Inflammatory macrophage (primary cell): ENCODE results near the gene RAB11A.
A peak's percentile ranks its signal among the peaks of the same experiment; 100 is the strongest.

Experiments
- DNase-seq, 2 donors: peaks; one replicate each; pipeline ENCODE4 v3.0.0-alpha.2; 2020 to 2022

RAB11A gene

DNA sequence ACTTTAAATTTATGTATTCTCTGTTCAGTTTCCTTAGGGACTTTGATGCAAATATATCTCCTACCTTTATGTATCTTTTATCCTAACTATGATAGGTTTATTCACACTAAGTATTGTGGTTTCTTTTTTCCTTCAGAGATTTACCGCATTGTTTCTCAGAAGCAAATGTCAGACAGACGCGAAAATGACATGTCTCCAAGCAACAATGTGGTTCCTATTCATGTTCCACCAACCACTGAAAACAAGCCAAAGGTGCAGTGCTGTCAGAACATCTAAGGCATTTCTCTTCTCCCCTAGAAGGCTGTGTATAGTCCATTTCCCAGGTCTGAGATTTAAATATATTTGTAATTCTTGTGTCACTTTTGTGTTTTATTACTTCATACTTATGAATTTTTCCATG is 18.3 kb downstream of the RAB11A start:
- DNase-seq = no peak

DNA sequence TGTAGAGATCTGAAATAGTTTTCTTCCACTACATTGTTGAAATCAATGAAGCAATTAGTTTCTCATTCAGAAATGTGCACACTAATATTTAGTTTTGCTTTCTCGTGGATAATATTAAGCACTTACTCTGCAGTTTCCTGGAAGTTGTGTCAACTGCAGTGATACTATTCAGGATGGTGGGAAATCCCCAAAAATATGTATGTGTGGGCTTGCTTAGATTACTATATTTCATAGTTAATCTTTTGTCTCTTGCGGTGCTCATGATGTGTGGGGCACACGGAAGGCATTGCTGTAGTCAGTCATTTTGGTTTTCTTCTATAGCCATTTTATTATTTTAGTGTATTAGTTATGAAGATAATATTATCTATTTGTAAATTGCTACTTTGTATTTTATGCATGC is 19.7 kb downstream of the RAB11A start:
- DNase-seq = no peak

DNA sequence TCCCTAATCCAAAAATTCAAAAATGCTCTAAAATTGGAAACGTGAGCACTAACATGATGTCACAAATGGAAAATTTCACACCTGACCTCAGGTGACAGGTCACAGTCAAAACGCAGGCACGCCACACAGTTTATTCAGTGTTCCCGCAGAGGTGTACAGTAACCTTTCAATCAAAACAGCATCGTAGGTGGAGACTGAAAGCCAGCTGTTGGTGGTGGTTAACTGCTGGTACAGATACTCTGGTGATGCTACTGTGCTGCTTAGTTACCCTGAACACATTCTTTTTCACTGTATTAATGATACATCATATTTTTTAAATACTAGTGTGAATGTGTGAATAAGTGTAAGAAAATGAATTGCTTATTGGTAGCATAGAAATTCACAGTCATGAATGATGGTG is 23.8 kb downstream of the RAB11A start:
- no peak for DNase-seq

DNA sequence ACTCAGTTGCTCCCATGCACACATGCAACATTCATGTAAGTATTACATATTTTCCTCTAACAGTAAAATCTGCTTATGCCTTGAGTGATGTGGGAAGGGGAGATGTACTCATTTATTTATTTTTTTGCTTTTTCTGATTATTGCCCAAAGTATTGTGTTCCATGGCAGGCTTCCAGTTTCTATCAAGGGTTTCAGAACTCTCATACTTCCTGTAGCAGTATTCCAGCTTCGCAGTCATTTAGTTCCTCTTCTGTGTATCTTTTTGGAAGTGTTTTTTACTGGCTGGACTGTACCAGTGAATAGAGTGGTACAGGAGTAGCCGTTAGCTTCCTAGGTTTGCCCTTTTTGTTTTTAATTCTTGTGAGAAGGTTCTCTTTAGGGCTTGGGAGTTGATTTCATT is 26.9 kb downstream of the RAB11A start:
- DNase-seq = no peak

DNA sequence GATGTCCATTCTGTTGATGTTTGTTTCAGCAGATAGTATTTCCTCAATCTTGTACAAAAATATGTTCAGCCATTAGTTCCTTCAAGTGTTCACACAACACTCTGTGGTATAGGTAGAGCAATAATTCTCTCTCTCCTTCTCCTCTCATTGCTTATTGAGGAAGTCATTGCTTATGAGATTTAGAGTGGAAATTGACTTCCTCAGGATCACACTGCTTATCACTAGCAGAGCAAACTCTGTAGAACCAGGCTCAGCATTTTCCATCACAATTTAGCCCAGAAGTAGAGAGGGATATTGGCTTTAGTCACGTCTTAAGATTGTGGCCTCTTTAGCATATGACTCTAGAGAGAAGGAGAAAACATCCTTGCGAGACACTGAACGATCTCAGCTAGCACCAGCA is 31.2 kb downstream of the RAB11A start:
- peak; percentile 5 to 48 for DNase-seq

DNA sequence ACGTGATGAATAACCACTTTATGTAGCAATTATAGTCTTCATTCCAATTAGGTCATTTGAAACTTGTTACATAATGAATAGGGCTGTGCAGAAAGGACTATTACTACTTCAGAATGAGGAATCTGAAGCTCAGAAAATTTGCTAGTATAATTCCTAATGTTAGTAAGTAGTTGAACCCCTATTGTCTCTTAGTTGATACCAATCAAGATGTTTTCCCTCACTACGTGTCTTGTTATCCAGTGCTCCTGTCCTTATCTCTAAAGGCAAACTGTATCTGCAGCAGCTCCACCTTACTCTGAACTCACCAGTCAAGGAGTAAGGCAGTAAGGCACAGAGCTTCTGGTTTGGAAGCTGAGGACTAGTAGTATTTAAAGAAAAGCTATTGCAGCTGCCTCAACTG is 32.0 kb downstream of the RAB11A start:
- DNase-seq = peak in 1 of 2 donors; percentile 30

DNA sequence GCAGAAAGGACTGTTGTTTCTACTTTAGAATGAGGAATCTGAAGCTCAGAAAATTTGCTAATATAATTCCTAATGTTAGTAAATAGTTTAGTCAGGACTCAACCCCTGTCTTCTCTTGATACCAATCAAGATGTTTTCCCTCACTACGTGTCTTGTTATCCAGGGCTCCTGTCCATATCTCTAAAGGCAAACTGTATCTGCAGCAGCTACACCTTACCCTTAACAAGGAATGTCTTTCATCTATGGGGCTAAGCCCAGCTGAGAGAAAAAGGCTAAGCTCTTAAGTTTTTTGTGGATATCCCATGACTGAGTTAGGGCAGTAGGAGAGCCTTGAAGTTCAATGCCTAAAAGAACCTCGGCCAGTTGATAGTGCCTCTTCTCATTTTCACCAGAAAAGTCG is 32.5 kb downstream of the RAB11A start:
- DNase-seq = no peak

DNA sequence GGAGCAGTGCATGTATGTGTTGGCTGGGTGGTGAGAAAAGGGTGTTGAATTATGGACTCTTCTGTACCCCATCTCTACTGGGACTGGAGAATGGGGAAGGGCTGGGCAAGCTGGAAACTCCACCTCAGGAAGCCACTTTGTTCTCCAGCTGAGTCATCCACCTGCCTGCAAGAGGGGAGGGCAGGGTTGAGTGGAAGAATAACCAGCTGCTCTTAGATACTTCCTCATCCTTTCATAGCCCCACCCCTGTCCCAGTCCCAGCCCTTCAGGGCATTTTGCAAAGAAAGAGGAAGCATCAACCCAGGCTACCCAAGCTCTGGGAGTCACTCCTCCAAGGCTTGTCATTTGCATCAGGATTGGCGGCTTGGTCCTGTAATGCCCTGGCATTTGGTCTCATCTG is 33.1 kb downstream of the RAB11A start:
- peak; percentile 89 to 93 for DNase-seq

DNA sequence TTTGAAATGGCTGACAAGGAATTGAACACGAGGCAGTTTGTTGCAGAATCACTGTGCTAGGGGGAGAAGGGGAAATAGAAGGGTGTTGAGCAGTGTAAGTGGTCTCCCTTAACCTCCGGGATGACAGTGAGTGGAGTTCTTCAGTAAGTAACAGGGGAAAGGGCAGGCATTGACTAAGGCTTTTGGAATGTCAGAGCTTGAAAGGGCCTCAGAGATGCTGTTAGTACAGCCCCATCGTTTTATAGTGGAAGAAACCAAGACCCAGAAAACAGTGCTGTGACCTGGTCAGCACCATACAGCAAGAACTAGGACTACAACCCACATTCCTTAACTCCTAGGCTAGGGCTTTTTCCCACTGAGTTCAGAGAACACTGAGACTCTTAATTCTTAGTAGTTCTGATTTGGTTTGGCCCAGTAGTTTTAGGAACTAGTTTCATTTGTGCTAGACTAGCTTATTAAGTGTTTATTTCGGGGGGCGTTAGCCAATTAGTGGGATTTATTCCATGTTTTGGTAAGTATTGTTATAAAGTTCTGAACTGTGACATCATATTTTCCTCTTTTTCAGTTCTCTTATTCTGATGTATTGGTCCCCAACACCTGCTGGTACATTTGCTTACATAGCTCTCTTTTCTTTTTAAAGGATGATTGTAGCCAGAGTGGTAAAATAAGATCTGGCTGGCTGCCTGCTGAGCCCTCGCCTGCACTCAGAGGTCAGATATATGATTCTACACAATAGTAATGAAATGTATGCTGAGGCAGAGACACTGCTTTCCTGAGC is 34.2 kb downstream of the RAB11A start:
- no peak for DNase-seq

DNA sequence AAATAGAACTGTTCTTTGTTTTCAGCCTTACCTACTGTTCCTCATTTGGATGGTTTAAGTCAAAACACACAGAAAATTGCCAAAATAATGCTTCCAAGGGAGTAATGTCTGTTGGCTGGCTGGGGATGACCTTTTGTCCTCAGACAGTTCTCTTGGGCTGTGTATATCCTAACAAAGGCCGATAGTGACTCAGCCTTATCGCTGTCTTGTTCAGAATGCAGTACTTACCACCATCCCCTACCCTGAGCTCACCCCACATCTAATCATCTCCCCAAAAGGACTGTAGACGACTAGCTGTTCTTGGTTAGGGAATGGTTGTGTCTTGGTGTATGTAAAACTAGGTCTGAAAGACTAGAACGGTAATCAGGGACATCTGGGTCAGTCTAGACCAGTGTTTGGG is 35.0 kb downstream of the RAB11A start:
- DNase-seq = no peak

DNA sequence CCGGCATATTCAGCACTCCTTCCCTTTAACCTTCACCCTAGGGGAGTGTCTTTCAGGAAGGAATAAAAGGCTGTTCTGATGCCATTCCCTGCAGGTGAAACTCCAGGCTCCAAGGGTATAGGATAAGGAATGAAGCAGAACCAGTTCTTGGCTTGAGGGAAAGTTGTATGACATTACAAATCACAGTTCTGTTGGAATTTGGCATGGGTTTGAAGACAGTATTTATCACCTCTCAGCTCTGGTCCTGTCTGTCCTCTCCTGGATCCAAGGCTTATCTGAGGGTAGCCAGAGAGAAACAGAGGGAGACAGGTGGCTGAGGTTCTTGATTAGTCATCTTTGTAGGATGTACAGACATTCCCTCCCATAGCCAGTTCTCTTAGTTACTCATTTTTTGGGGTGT is 37.1 kb downstream of the RAB11A start:
- DNase-seq = no peak

DNA sequence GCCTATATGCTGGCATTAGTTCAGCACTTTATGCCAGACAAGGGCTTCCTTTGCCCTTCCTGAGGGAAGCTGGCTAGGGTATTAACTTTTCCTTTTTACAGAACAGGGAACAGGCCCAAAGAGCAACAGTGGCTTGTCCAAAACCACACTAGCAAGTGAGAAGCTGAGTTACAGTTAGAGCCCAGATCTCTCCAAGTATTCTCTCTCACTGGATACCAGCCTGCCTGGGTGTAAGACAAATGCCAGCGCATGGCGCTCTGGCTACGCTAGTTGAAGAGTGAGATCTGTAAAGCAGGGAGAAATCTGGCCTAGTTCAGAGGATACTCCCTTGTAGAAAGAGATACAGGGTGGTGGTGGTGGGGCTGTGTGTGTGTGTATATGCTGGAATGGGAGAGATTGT is 38.4 kb downstream of the RAB11A start:
- no peak for DNase-seq

DNA sequence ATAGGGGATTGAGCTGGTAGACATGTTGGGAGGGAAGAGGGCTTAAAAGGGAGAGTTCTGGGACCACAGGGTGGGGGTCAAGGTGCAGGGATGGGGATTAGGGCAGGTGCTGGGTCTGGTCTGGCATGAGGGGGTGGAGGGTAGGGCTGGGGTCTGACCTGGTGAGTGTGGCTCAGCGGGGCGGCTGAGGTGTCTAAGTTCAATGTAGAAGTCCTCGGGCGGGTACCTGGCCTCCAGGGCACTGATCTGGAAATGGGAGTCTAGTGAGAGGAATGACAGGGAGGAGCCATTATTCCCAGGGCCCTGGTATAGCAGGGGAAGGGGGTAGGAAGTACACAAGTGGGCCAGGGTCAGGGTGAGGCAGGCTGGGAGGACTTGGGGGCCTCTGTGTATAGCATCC is 39.6 kb downstream of the RAB11A start:
- DNase-seq = no peak

DNA sequence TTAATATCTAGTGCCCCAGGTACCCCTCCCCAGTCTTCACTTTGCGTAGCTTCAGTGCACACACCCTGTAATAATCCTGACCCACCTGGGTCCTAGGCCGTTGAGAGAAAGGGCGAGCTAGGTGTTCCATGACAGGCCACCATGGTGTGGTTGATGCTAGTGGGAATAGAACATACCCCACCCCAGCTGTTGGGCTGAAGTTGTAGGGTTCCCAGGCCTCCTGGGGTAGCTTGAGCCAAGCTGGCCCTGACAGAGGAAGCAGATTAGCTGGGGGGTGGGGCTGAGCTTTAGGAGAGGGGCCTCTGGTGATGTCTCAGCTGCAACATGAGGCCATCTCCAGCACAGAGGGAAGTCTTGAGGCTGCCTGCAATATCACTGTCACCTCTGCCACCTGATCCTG is 40.5 kb downstream of the RAB11A start:
- no peak for DNase-seq

DNA sequence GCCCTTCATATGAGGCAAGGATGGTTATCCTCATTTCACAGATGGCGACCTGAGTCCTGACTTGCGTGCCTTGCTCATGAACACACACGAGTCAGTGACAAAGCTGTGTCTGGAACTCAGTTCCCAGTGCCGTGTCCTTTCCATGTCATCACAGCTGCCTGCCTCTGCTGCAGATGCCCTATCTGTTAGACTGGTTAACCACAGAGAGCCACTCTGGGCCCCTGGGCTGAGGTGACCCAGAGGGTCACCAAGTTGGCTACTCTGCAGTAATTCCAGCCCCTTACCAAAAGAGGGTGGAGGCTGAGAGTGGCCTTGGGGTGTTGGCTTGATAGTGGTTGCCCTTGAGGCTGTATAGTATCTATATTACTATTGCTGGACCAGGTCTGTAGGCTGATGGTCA is 41.0 kb downstream of the RAB11A start:
- DNase-seq = no peak

DNA sequence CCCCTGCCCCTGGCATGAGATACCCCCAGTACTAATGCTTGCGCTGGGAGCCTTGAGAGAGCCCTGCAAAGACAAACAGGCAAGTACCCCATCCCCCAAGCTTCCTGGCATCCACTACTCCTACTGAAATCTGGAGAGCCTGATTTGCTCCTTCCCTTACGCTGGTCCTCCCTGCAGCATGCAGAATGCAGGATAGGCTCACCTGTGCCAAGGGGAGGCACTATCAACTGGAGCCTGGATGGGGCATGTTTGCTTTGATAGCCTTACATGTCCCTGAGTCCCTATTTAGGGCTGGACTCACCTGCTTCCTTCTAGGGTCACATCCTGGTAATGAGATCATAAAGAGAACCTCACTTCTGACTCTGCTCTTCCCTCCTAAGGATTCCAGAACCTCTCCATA is 42.9 kb downstream of the RAB11A start:
- DNase-seq = no peak

DNA sequence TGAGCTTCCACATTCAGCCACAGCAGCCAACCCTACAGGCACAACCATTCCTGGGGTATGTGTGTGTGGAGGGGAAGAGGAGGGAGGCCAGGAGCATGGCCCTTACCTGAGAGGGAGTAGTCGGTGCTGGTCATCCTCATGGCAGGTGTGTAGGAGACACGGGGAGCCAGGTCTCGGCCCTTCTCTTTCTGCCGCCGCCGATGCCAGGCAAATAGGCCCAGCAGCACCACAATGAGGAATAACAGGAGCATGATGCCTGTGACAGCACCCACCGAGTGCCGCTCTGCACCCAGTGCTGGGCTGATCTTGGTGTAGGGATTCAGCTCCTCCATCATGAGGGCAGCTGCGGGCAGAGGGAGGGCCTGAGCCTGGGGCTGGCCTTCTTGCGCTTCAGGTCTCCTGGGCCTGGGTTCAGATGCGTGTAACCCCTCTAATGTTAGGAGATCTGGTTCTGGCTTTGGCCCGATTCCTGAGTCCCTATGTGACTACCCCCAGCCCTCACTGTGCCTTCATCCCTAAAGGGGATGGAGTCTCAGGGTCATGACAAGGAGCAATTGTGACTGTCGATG is 44.4 kb downstream of the RAB11A start:
- DNase-seq = no peak

DNA sequence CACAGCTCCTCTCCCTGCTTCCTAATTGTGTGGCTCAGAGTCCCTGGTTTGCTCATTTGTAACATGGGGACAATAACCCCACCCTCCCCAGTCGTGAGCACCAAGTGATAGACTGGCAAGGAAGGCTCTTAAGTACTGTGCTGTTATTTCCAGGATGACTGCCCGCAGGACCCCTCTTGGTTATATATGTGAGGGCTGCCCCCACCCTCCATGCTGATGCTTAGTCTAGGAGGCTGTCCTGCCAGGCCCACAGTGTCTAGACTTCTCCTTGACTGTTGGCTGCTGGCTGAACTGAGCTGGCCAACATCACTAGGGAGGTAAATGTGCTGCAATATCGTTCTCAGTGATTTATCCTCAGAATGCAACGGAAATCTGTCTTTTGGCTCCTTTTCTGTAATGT is 45.1 kb downstream of the RAB11A start:
- DNase-seq = no peak

DNA sequence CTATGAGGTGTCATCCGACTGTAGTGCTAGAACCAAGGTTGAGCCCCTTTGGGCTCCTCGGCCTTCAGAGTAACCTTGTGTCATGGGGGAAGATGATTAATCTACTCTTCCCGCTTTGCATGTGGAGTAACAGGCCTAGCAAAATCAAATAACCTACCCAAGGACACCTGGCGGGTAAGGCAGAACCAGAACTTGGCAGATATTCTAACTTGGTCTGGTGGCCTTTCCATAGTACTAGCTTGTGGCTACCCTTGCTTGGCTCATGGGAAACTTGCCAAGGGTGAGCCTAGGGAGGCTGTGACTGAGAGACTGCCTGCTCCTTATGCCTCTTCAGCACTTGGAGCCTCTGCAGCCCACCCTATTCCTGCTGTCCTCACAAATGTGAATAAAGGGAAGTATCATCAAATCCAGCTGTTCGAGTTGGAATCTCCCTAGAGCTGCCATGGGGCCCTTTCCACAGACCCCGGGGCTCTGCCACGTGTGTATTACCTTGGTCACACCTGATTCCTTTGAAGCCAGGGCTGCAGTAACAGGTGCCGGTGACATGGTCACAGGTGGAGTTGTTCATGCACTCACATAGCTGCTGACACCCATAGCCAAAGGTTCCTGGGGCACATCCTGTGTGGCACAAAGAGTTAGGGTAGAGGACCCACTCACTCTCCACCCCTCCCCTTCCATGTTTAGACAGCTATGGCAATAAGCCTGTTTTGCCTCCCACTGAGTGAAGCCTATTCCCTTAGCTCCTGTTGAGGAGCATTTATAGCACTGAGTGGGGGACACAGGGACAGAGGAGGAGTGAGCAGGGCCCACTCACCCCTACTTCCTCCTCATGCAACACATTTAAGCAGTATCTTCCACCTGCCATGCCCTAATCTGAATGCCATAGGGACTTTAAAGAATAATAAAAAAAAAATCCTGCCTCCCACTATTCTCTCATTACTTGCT is 46.0 kb downstream of the RAB11A start:
- DNase-seq = no peak

DNA sequence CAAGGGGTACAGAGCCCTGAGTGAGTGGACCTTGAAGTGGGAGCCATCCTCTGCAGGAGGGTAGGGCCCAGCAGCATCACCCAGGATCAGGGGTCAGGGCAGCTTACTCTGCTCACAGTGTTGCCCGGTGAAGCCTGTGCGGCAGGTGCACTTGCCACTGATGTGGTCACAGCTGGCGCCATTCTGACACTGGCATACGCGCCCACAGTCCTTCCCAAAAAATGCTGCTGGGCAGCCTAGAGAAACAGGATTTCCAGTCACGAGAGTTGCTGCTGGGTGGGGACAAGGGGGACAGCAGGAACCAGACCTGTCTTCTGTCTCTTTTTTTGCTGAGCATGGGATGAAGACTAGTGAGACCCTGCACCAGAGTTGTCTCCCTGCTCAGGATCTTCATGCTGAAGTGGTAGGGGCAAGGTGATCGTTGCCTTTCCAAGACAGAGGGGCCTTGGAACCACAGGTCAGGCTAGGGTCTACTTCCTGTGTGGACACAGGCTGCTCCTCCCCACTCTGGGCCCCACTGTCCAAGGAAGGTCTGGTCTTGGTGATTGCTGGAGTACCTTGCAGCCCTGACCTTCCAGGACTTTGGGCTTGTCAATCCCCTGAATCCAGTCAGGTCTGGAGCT is 46.9 kb downstream of the RAB11A start:
- no peak for DNase-seq

DNA sequence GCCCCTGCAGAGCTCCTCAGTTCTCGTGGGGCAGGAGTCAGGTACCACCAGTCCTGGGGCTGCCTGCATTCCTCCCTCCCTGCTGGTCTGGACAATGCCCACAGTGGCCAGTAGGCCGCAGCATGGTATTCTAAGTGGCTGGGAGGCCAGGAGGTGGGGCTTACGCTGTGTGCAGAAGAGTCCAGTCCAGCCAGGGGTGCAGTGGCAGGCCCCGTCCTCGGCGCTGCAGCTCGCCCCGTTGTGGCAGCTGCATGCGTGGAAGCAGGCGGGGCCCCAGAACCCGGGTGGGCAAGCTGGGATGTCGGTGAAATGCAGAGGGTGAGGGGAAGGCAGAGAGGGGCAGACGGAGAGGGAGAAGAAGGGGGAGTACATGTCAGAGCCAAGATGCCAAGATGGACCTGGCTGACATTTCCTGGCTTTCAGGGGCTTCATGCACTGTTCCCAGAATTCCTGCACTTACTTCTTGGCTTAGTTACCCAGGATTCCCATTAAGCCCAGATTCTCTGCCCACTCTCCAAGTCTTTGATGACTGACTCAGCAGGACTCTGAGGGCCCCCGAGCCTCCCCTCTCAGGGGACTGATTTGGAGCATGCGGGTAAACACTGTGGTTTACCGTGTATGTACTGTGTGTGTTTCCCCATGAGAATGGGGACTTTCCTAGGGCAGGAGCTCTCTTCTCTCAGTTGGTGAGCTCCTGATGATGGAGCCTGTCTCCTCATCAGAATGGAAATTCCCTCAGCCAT is 47.5 kb downstream of the RAB11A start:
- no peak for DNase-seq

DNA sequence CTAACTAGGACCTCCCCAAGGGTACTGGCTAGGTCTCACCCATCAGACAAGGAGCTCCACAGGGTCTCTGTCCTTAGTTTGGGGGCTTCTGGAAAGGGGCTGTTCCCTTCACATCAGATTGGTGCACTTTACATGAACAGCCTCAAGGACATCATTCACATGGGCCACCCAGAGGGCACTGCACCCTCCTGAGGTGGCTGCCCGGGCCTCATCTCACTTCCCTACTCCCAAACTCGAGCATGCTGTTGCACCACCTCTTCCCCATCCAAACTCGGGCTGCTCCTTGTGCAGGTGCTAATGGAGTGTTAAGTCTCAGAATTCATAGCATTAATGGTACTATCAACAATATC is 48.1 kb downstream of the RAB11A start:
- no peak for DNase-seq

DNA sequence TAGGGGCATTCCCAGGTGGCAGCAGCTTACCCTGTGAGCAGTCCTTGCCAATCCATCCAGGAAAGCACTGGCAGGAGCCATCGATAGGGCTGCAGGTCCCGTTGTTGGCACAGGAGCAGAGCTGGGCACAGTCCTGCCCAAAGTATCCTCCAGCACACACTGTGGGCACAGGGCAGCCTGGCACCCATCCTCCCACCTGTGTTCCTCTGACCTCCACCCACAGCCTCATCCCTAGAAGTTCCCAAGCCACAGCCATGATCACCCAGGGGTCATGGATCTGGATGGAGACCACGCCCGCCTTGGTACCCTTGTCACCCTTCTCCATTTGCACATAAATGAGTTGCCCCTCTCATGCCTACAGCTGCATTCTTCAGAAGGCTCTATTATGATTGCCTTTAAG is 48.6 kb downstream of the RAB11A start:
- DNase-seq = no peak
